Measurements from ENCODE around the gene FAR2. TPM values are rescaled to one million over a fixed set of nuclear protein-coding genes. Genes with fewer than 3 reads are reported as not detected.

Gene FAR2
- total RNA-seq, 1 donor from 2014 or later = 3.9 TPM

DNA sequence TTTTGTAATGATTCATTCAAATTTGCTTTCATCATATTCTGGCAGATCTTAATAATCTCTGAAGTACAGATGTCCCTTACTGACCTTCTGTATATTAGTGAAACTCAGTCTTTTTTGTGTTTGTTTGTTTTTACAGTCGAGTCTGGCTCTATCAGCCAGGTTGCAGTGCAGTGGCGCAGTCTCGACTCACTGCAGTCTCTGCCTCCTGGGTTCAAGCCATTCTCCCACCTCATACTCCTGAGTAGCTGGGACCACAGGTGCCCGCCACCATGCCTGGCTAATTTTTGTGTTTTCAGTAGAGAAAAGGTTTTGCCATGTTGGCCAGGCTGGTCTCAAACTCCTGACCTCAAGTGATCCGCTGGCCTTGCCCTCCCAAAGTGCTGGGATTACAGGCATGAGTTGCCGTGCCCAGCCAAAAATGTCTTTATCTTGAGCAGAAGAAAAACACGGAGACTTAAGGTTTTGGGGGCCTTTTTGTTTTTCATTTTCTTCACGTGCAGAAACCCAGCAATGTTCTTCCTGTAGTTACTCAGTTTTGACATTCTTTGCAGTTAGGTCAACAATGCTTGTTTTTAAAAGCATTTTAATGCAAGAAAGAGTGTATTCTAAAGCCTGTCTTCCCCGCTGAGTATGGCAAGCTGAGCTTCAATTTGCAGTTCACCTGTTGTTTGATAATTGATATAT, 79.5 kb downstream of the FAR2 start:
- no peaks in the 10 kb centered on the region for H3K9me3 ChIP-seq (ENCODE audit: insufficient read depth, low read depth, low read length)
- no peaks in the 10 kb centered on the region for H3K36me3 ChIP-seq (ENCODE audit: insufficient read depth, low read length)
- H3K4me3 ChIP-seq (ENCODE audit: insufficient read depth, low read depth, low read length) = no peak overlapping the region
- H3K36me3 Mint-ChIP-seq (ENCODE audit: low read depth, unreplicated experiment) = no peaks in the 10 kb centered on the region
- no peak for TF ChIP-seq EZH2 (IDR thresholded peaks at IDR 0.05; ENCODE audit: insufficient read depth, low read length)
- TF ChIP-seq, protein P1, sequence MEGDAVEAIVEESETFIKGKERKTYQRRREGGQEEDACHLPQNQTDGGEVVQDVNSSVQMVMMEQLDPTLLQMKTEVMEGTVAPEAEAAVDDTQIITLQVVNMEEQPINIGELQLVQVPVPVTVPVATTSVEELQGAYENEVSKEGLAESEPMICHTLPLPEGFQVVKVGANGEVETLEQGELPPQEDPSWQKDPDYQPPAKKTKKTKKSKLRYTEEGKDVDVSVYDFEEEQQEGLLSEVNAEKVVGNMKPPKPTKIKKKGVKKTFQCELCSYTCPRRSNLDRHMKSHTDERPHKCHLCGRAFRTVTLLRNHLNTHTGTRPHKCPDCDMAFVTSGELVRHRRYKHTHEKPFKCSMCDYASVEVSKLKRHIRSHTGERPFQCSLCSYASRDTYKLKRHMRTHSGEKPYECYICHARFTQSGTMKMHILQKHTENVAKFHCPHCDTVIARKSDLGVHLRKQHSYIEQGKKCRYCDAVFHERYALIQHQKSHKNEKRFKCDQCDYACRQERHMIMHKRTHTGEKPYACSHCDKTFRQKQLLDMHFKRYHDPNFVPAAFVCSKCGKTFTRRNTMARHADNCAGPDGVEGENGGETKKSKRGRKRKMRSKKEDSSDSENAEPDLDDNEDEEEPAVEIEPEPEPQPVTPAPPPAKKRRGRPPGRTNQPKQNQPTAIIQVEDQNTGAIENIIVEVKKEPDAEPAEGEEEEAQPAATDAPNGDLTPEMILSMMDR (IDR thresholded peaks at IDR 0.05; ENCODE audit: insufficient read depth, low read depth, low read length) = no peak
- H3K27ac ChIP-seq (ENCODE audit: low read depth, low read length) = no peak overlapping the region
- H3K79me2 ChIP-seq (ENCODE audit: insufficient read depth, low read length) = no peaks in the 10 kb centered on the region
- H3K4me1 ChIP-seq (ENCODE audit: insufficient read depth, low read length) = peaks cover 9% of the 10 kb centered on the region
- H3K27me3 Mint-ChIP-seq (ENCODE audit: low read depth, unreplicated experiment) = no peaks in the 10 kb centered on the region
- H2AFZ ChIP-seq (ENCODE audit: low read depth, low read length) = no peak overlapping the region
- no peak overlapping the region for H3K9ac ChIP-seq (ENCODE audit: low read length)
- no peaks in the 10 kb centered on the region for H3K27me3 ChIP-seq (ENCODE audit: insufficient read depth, low read length)
- no peaks in the 10 kb centered on the region for H3K9me3 Mint-ChIP-seq (ENCODE audit: unreplicated experiment)
- H3K4me2 ChIP-seq (ENCODE audit: low read length) = no peak overlapping the region
- H4K20me1 ChIP-seq (ENCODE audit: insufficient read depth, low read length) = no peaks in the 10 kb centered on the region
- H3K4me1 Mint-ChIP-seq (ENCODE audit: low read depth, unreplicated experiment) = peaks cover 8% of the 10 kb centered on the region
- FAIRE-seq (no peak), DNase-seq (ENCODE audit: low read depth) (no peak)
- no peak overlapping the region for H3K4me3 Mint-ChIP-seq (ENCODE audit: unreplicated experiment)
- no peak overlapping the region for H3K27ac Mint-ChIP-seq (ENCODE audit: unreplicated experiment)

DNA sequence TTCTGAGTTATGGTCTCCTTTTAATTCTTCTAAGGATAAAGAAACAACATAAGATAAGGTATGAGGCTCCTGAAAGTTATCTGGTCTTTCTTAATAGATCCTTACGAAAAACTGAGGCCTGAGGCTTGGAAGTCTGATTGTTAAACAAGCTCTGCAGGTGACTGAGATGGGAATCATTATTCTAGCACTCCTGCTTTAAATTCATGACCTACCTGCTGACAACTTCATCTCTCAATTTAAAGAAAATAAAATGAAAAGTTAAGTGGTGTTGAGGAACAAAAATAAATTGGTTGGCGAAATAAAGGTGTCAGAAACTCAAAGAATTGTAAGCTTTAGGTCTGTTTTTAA, 80.1 kb downstream of the FAR2 start:
- no peak overlapping the region for H3K4me3 ChIP-seq (ENCODE audit: insufficient read depth, low read depth, low read length)

DNA sequence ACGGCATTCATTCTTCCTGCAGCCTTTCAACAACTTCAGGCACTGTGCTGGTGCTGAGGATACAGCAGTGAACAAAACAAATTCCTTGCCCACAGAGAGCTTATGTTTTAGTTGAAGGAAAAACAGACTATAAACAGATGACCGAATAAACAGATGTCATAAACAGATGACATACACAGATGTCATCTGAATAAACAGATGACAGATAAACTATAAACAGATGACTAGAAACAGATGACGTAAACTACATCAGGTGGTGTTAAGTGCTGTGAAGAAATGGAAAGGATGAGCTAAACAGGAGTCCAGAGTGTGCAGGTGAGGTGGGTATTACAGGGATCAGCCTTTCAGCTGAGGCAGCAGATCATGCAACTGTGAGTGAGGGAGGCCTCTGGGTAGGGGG, 80.9 kb downstream of the FAR2 start:
- TF ChIP-seq EZH2 (IDR thresholded peaks at IDR 0.05; ENCODE audit: insufficient read depth, low read length) = no peak
- TF ChIP-seq, protein P1 (IDR thresholded peaks at IDR 0.05; ENCODE audit: insufficient read depth, low read depth, low read length) = no peak

More for the DNA sequence above, 80.1 kb downstream of the FAR2 start:
- no peak for FAIRE-seq
- Histone ChIP-seq H3K9me3 (ENCODE audit: insufficient read depth, low read depth, low read length) (no peaks in the 10 kb centered on the region), H3K79me2 (ENCODE audit: insufficient read depth, low read length) (no peaks in the 10 kb centered on the region), H2AFZ (ENCODE audit: low read depth, low read length) (no peak overlapping the region), H3K9ac (ENCODE audit: low read length) (no peak overlapping the region), H3K4me1 (ENCODE audit: insufficient read depth, low read length) (peaks cover 5% of the 10 kb centered on the region), H3K4me2 (ENCODE audit: low read length) (no peak overlapping the region), H3K36me3 (ENCODE audit: insufficient read depth, low read length) (no peaks in the 10 kb centered on the region), H3K27ac (ENCODE audit: low read depth, low read length) (no peak overlapping the region), H4K20me1 (ENCODE audit: insufficient read depth, low read length) (no peaks in the 10 kb centered on the region), H3K27me3 (ENCODE audit: insufficient read depth, low read length) (no peaks in the 10 kb centered on the region)
- Mint-ChIP-seq H3K4me3 (ENCODE audit: unreplicated experiment) (no peak overlapping the region), H3K9me3 (ENCODE audit: unreplicated experiment) (no peaks in the 10 kb centered on the region), H3K36me3 (ENCODE audit: low read depth, unreplicated experiment) (no peaks in the 10 kb centered on the region), H3K4me1 (ENCODE audit: low read depth, unreplicated experiment) (peaks cover 3% of the 10 kb centered on the region), H3K27me3 (ENCODE audit: low read depth, unreplicated experiment) (no peaks in the 10 kb centered on the region), H3K27ac (ENCODE audit: unreplicated experiment) (no peak overlapping the region)
- TF ChIP-seq, protein P1 (IDR thresholded peaks at IDR 0.05; ENCODE audit: insufficient read depth, low read depth, low read length) = no peak
- DNase-seq (ENCODE audit: low read depth) = no peak

More for the DNA sequence above, 80.9 kb downstream of the FAR2 start:
- no peak overlapping the region for H3K4me3 ChIP-seq (ENCODE audit: insufficient read depth, low read depth, low read length)
- Mint-ChIP-seq H3K36me3 (ENCODE audit: low read depth, unreplicated experiment) (no peaks in the 10 kb centered on the region), H3K9me3 (ENCODE audit: unreplicated experiment) (no peaks in the 10 kb centered on the region), H3K27me3 (ENCODE audit: low read depth, unreplicated experiment) (no peaks in the 10 kb centered on the region), H3K27ac (ENCODE audit: unreplicated experiment) (no peak overlapping the region), H3K4me3 (ENCODE audit: unreplicated experiment) (no peak overlapping the region), H3K4me1 (ENCODE audit: low read depth, unreplicated experiment) (no peaks in the 10 kb centered on the region)
- no peaks in the 10 kb centered on the region for H4K20me1 ChIP-seq (ENCODE audit: insufficient read depth, low read length)
- DNase-seq (ENCODE audit: low read depth) (no peak), FAIRE-seq (no peak)
- H3K36me3 ChIP-seq (ENCODE audit: insufficient read depth, low read length) = no peaks in the 10 kb centered on the region
- no peaks in the 10 kb centered on the region for H3K27me3 ChIP-seq (ENCODE audit: insufficient read depth, low read length)
- no peak overlapping the region for H2AFZ ChIP-seq (ENCODE audit: low read depth, low read length)
- H3K4me1 ChIP-seq (ENCODE audit: insufficient read depth, low read length) = peaks cover 2% of the 10 kb centered on the region
- H3K9me3 ChIP-seq (ENCODE audit: insufficient read depth, low read depth, low read length) = no peaks in the 10 kb centered on the region
- no peaks in the 10 kb centered on the region for H3K79me2 ChIP-seq (ENCODE audit: insufficient read depth, low read length)
- no peak overlapping the region for H3K9ac ChIP-seq (ENCODE audit: low read length)
- H3K27ac ChIP-seq (ENCODE audit: low read depth, low read length) = no peak overlapping the region
- no peak overlapping the region for H3K4me2 ChIP-seq (ENCODE audit: low read length)
